T-cell (primary cell): ENCODE measurements around the gene P4HA3. TPM values are rescaled to one million over a fixed set of nuclear protein-coding genes. Genes with fewer than 3 reads are reported as not detected.
"Not testable (repeated sequence)": the region's sequence is repeated elsewhere in the genome, so short reads cannot be mapped to it uniquely, and the experiment has no call there.

Source experiments
- ATAC-seq, 4 experiments: fragments of 200-7000 bp in 3 of 4; fragments of 150-1000 bp in 1 of 4; cut with Tn5 transposase; replicated peaks in 1 of 4; 1 replicate in 3 of 4; 2 replicates in 1 of 4; pipeline ENCODE4 v1.10.0; 2021; ENCODE audit warnings: moderate library complexity in 3 of 4, mild to moderate bottlenecking in 2 of 4, moderate number of reproducible peaks in 1 of 4
- CTCF ChIA-PET, 2 donors: fragments of 300-600 bp; sonication (Branson Sonifier 250); formaldehyde crosslinking; loops; one replicate each; lab custom pipeline; 2022; ENCODE audit warnings: antibody characterized with exemption in 2 of 2; lab: Charles Lee
- POLR2A ChIA-PET, 2 donors: fragments of 300-600 bp; sonication (Branson Sonifier 250); formaldehyde crosslinking; loops; one replicate each; lab custom pipeline; 2022; ENCODE audit warnings: antibody characterized with exemption in 2 of 2; lab: Charles Lee
- DNase-seq, 35 experiments: peaks; one replicate each; pipeline versions ENCODE4 v3.0.0 to v3.0.0-alpha.2; 2013 to 2023
- H3K27ac ChIP-seq: one replicate; pipeline ENCODE4 v1.5.1; 2013; ENCODE audit warnings: low read length
- H3K27me3 ChIP-seq, 2 experiments: replicated peaks in 1 of 2; 1 replicate in 1 of 2; 2 replicates in 1 of 2; pipeline versions ENCODE4 v1.6.1 to v1.7.0; 2013; ENCODE audit warnings: low read length in 1 of 2, mixed read lengths in 1 of 2; ENCODE audit not compliant: control insufficient read depth in 2 of 2, insufficient read depth in 2 of 2; ENCODE audit errors: extremely low read depth in 1 of 2
- H3K36me3 ChIP-seq, 2 donors: 1 replicate in 1 of 2; 2 replicates in 1 of 2; pipeline versions ENCODE4 v1.6.1 to v1.7.0; 2013; ENCODE audit warnings: low read length in 1 of 2; ENCODE audit not compliant: control insufficient read depth in 2 of 2, insufficient read depth in 1 of 2; ENCODE audit errors: extremely low read depth in 1 of 2
- H3K4me1 ChIP-seq, 2 experiments: 1 replicate in 1 of 2; 2 replicates in 1 of 2; pipeline versions ENCODE4 v1.6.1 to v1.7.0; 2013; ENCODE audit warnings: low read length in 2 of 2, mixed read lengths in 1 of 2; ENCODE audit not compliant: insufficient read depth in 2 of 2, control insufficient read depth in 1 of 2; ENCODE audit errors: extremely low read depth in 1 of 2
- H3K4me3 ChIP-seq, 2 donors: 1 replicate in 1 of 2; 2 replicates in 1 of 2; pipeline versions ENCODE4 v1.5.1 to v1.7.0; 2013; ENCODE audit warnings: mild to moderate bottlenecking in 2 of 2, low read length in 1 of 2, moderate library complexity in 1 of 2; ENCODE audit not compliant: control insufficient read depth in 1 of 2; ENCODE audit errors: extremely low read depth in 1 of 2
- H3K9me3 ChIP-seq: 2 replicates; pipeline ENCODE4 v1.7.0; 2013
- H3K27ac Mint-ChIP-seq, 2 donors: one replicate each; pipeline ENCODE4 v1.8.0; 2020 to 2021; ENCODE audit warnings: mild to moderate bottlenecking in 2 of 2, mixed read lengths in 2 of 2
- H3K27me3 Mint-ChIP-seq, 2 donors: one replicate each; pipeline ENCODE4 v1.8.0; 2021 to 2022; ENCODE audit warnings: mixed read lengths in 2 of 2
- H3K36me3 Mint-ChIP-seq: one replicate; pipeline ENCODE4 v1.8.0; 2021; ENCODE audit warnings: mixed read lengths
- H3K4me1 Mint-ChIP-seq, 3 donors: one replicate each; pipeline ENCODE4 v1.8.0; 2020 to 2022; ENCODE audit warnings: mixed read lengths in 3 of 3, mild to moderate bottlenecking in 1 of 3
- H3K4me3 Mint-ChIP-seq, 3 donors: one replicate each; pipeline ENCODE4 v1.8.0; 2020 to 2022; ENCODE audit warnings: mild to moderate bottlenecking in 3 of 3, mixed read lengths in 3 of 3, moderate library complexity in 3 of 3
- H3K9me3 Mint-ChIP-seq, 3 donors: one replicate each; pipeline ENCODE4 v1.8.0; 2020 to 2022; ENCODE audit warnings: mixed read lengths in 3 of 3
- WGBS: methylation state at CpG from one replicate; pipeline ENCODE4 v1.1.5; 2013; ENCODE audit warnings: missing lambda C conversion rate; ENCODE audit not compliant: insufficient coverage; 5-methylcytosine and 5-hydroxymethylcytosine counted together
- total RNA-seq, 35 experiments: library from RNA in 6 of 35; stranded (reverse) in 6 of 35; fragments of 120-200 nt in 1 of 35; gene quantifications; one replicate each; pipeline versions ENCODE4 v1.2.1 to v1.2.4 and lab custom pipeline; 2013 to 2026

Gene P4HA3
- total RNA-seq, 5 donors from 2014 or later (not counting 1 experiment from before 2014, with no cell fraction given), result not detected

GRCh38 chr11:74341921-74342320, 30.5 kb upstream of the P4HA3 start:
- no peaks in the 10 kb centered on the region for H3K27me3 Mint-ChIP-seq
- no peak overlapping the region for H3K4me3 Mint-ChIP-seq
- Histone ChIP-seq H3K36me3 (peaks cover 0 to 34% of the 10 kb centered on the region in 2 donors), H3K4me1 (no peaks in the 10 kb centered on the region), H3K27ac (no peak overlapping the region), H3K4me3 (no peak overlapping the region), H3K9me3 (no peaks in the 10 kb centered on the region), H3K27me3 (no peaks in the 10 kb centered on the region)
- no CpG with 5 or more reads among the region's 1 CpG for WGBS
- ChIA-PET CTCF (interaction anchor here in 1 of 2 donors (0.6 kb wide), 1 partner anchor 548 kb away, joined by 4 read pairs; no protein-coding TSS in a partner anchor), POLR2A (no interaction called here)
- no peaks in the 10 kb centered on the region for H3K9me3 Mint-ChIP-seq
- ATAC-seq, result no peak
- peaks cover 61% of the 10 kb centered on the region for H3K36me3 Mint-ChIP-seq
- DNase-seq, result no peak
- no peaks in the 10 kb centered on the region for H3K4me1 Mint-ChIP-seq
- H3K27ac Mint-ChIP-seq, result no peak overlapping the region

GRCh38 chr11:74339619-74340018, 28.2 kb upstream of the P4HA3 start:
- ATAC-seq (no peak), DNase-seq (no peak)
- Mint-ChIP-seq H3K27ac (no peak overlapping the region), H3K4me3 (no peak overlapping the region), H3K27me3 (no peaks in the 10 kb centered on the region), H3K36me3 (peaks cover 60% of the 10 kb centered on the region), H3K4me1 (no peaks in the 10 kb centered on the region), H3K9me3 (no peaks in the 10 kb centered on the region)
- no peaks in the 10 kb centered on the region for H3K9me3 ChIP-seq
- H3K36me3 ChIP-seq, result peaks cover 0 to 35% of the 10 kb centered on the region in 2 donors
- no peaks in the 10 kb centered on the region for H3K27me3 ChIP-seq
- H3K4me3 ChIP-seq, result no peak overlapping the region
- ChIA-PET POLR2A (no interaction called here), CTCF (no interaction called here)
- no peak overlapping the region for H3K27ac ChIP-seq
- H3K4me1 ChIP-seq, result no peaks in the 10 kb centered on the region

- H3K27ac Mint-ChIP-seq, result no peak overlapping the region
- DNase-seq, result no peak
- 100% methylated on average over 1 of the region's 6 CpGs for WGBS
- H3K27me3 Mint-ChIP-seq, result no peaks in the 10 kb centered on the region
- ChIA-PET POLR2A (no interaction called here), CTCF (no interaction called here)
- ATAC-seq, result no peak
- no peaks in the 10 kb centered on the region for H3K27me3 ChIP-seq
- H3K27ac ChIP-seq, result no peak overlapping the region
- H3K4me3 ChIP-seq, result no peak overlapping the region
- H3K4me1 ChIP-seq, result no peaks in the 10 kb centered on the region
- no peaks in the 10 kb centered on the region for H3K4me1 Mint-ChIP-seq
- no peaks in the 10 kb centered on the region for H3K9me3 Mint-ChIP-seq
- H3K9me3 ChIP-seq, result no peaks in the 10 kb centered on the region
- peaks cover 0 to 35% of the 10 kb centered on the region in 2 donors for H3K36me3 ChIP-seq
- no peak overlapping the region for H3K4me3 Mint-ChIP-seq
- peaks cover 56% of the 10 kb centered on the region for H3K36me3 Mint-ChIP-seq
Observed at GRCh38 chr11:74338963-74339362, 27.5 kb upstream of the P4HA3 start.

- no peak overlapping the region for H3K27ac Mint-ChIP-seq
- CTCF ChIA-PET, result interaction anchor here in 1 of 2 donors (0.7 kb wide), 1 partner anchor 17 kb away, joined by 3 read pairs; no protein-coding TSS in a partner anchor
- WGBS, result no CpG with 5 or more reads among the region's 1 CpG
Observed at GRCh38 chr11:74333193-74333592, 21.8 kb upstream of the P4HA3 start.

GRCh38 chr11:74332291-74332690, 20.9 kb upstream of the P4HA3 start:
- Histone ChIP-seq H3K27ac (no peak overlapping the region), H3K27me3 (no peaks in the 10 kb centered on the region), H3K9me3 (no peaks in the 10 kb centered on the region), H3K4me3 (no peak overlapping the region), H3K36me3 (peaks cover 0 to 12% of the 10 kb centered on the region in 2 donors), H3K4me1 (no peaks in the 10 kb centered on the region)
- Mint-ChIP-seq H3K9me3 (no peaks in the 10 kb centered on the region), H3K36me3 (peaks cover 23% of the 10 kb centered on the region), H3K27me3 (no peaks in the 10 kb centered on the region), H3K4me3 (no peak overlapping the region), H3K27ac (no peak overlapping the region), H3K4me1 (no peaks in the 10 kb centered on the region)
- ATAC-seq (no peak), DNase-seq (no peak)
- POLR2A ChIA-PET, result interaction anchor here in 1 of 2 donors (0.6 kb wide), 1 partner anchor 1430 kb away, joined by 9 read pairs; no protein-coding TSS in a partner anchor
- WGBS, result no CpG with 5 or more reads among the region's 1 CpG
- CTCF ChIA-PET, result no interaction called here

More at GRCh38 chr11:74333193-74333592, 21.8 kb upstream of the P4HA3 start:
- no peaks in the 10 kb centered on the region for H3K27me3 ChIP-seq
- Mint-ChIP-seq H3K9me3 (no peaks in the 10 kb centered on the region), H3K27me3 (no peaks in the 10 kb centered on the region), H3K36me3 (peaks cover 25% of the 10 kb centered on the region), H3K4me3 (no peak overlapping the region), H3K4me1 (no peaks in the 10 kb centered on the region)
- H3K4me1 ChIP-seq, result no peaks in the 10 kb centered on the region
- ATAC-seq (no peak), DNase-seq (no peak)
- H3K27ac ChIP-seq, result no peak overlapping the region
- no peak overlapping the region for H3K4me3 ChIP-seq
- POLR2A ChIA-PET, result interaction anchor here in 1 of 2 donors (0.5 kb wide), 1 partner anchor 13 kb away, joined by 3 read pairs; no protein-coding TSS in a partner anchor
- H3K36me3 ChIP-seq, result peaks cover 0 to 16% of the 10 kb centered on the region in 2 donors
- no peaks in the 10 kb centered on the region for H3K9me3 ChIP-seq

GRCh38 chr11:74331000-74331399, 19.6 kb upstream of the P4HA3 start:
- H3K9me3 Mint-ChIP-seq, CTCF ChIA-PET: not testable (repeated sequence)
- H3K36me3 Mint-ChIP-seq, result peaks cover 16% of the 10 kb centered on the region

More at GRCh38 chr11:74331000-74331399, 19.6 kb upstream of the P4HA3 start:
- H3K27me3 ChIP-seq, H3K27me3 Mint-ChIP-seq, H3K9me3 ChIP-seq, H3K27ac Mint-ChIP-seq, ATAC-seq, H3K36me3 ChIP-seq, H3K4me3 Mint-ChIP-seq, H3K4me3 ChIP-seq, POLR2A ChIA-PET, H3K4me1 Mint-ChIP-seq, H3K4me1 ChIP-seq, H3K27ac ChIP-seq, DNase-seq: not testable (repeated sequence)
- WGBS, result 100% methylated on average over 2 of the region's 6 CpGs
